NCI-H1694 (cell line): ENCODE results near the gene TUBA1C.

Experiments used
- DNase-seq: peaks from one replicate; lab custom pipeline; 2025; lab: John Stamatoyannopoulos, UW

The TUBA1C gene

DNA sequence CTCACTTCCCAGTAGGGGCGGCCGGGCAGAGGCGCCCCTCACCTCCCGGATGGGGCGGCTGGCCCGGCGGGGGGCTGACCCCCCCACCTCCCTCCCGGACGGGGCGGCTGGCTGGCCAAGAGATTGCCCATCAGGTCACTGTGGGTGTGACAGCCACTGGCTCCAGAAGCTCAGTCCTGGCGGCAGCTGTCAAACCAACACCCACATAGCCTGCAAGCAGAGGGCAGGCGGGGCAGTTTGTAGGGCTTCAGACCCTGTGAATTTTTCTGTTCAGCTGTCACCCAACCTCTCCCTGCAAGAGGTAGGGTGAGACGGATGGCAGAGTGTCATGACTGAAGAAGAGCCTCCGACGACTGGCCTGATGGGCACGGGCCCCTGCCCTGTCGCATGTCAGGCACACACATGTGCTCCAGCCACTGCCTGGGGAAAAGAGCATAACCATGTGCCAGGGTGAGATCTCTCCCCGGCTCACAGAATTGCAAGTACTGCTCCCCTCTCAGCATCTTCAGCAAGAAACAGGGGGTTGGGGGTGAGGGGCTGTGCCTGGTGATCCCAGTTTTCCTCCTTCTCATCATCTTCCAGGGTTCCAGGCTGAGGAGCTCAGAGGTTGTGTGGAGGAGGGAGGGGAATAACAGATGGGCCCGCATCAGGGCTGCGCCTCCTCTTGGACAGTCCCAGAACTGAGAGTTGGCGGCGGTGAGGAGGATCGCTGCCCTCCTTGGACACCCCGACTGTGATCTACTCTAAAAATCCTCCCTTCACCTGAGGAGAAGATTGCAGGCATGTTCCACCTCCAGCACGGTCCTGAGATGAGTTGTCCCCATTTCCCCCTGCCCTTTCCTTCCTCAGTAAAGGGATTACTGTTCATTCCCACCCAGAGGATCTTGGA is 18.9 kb downstream of the TUBA1C start:
- DNase-seq, result no peak

DNA sequence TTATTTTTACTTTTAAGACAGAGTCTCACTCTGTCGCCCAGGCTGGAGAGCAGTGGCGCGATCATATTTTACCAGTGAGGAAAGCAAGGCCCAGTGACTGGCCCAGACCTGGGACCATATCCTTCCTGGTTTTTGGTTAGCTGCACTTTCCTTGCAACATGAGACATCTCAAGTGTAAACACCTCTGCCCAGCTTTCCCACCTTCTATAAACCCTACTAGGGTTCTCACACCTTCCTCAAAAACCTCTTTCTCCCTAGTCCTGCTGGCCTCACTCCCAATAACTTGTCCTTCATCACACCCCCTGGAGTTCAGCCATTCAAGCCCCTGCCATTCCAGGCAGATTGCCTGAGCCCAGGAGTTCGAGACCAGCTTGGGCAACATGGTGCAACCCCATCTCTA is 19.8 kb downstream of the TUBA1C start:
- no peak for DNase-seq

DNA sequence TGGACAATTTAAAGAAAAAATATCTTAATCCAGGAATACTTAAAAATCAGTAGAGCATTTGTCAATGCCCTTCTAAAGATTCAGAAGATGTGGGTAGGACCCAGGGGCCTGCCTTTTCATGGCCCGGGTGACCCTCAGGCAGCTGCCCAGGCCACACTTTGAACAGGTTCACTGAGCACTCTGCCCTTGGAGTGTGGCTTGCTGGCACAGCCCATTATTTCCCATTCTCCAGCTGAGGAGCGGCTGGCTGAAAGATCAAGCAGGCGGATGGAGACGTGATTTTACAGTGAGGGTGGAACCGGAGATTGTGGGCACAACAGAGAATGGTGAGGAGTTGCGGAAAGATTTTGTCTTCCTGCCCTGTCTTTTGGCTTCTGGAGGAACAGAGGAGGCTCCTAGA is 23.0 kb downstream of the TUBA1C start:
- no peak for DNase-seq

DNA sequence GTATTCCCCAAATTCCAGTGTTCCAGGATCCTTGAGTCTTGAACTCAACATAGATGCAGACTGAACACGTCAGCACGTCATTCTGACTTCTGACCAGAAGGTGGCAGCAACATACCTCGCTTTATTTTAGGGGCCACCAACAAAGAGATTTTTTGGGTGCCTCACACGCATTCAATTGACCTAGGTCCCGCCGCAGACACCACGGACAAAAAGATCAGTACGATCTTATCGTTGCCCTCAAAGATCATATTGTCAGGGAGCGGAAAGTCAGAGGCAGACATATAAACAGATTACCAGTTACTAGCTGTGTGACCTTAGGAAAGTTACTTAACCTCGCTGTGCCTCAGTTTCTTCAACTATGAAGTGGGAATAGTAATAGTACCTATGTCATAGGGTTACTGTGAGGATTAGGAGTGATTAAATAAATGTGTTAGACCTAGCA is 23.6 kb downstream of the TUBA1C start:
- peak; percentile 34 for DNase-seq

DNA sequence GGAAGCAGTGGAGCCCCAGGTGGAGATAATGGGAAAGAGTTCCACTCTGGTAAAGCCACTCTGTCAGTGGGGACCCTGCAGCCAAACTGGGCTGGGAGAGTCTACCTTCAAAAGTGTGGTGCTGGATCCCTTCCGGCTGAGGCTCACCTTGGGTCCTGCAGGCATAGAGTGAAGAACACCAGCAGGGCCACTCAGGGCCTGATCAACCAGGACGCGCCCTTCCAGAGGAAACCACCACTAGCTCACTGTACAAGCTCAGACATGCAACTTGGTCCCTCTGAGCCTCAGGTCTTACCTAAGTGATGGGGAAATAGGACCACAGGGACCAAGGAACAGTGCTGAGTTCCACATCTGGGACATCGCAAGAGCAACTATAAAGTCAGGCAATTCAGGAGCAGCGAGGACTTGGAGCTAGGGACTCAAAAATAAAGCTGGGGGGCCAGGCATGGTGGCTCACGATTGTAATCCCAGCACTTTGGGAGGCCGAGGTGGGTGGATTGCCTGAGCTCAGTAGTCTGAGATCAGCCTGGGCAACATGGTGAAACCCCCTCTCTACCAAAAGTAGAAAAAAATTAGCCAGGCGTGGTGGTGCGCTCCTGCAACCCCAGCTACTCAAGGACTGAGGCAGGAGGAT is 24.2 kb downstream of the TUBA1C start:
- DNase-seq, result no peak

DNA sequence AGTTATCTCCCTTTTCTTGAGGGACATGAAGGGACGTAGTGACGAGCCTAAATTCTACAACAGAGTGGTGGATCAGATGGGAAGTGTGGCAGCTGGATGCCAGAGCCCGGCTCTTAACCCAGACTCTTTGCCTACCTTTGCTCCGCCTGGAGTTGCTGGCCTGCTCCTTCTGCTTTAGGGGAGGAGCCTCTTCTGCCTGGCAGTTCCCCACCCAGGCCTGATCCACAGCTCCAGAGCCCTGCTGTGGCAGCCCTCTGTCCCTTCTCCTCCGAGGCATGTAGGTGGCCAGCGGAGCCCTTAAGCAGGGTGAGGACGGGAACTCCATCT is 27.8 kb downstream of the TUBA1C start:
- peak; percentile 57 for DNase-seq

DNA sequence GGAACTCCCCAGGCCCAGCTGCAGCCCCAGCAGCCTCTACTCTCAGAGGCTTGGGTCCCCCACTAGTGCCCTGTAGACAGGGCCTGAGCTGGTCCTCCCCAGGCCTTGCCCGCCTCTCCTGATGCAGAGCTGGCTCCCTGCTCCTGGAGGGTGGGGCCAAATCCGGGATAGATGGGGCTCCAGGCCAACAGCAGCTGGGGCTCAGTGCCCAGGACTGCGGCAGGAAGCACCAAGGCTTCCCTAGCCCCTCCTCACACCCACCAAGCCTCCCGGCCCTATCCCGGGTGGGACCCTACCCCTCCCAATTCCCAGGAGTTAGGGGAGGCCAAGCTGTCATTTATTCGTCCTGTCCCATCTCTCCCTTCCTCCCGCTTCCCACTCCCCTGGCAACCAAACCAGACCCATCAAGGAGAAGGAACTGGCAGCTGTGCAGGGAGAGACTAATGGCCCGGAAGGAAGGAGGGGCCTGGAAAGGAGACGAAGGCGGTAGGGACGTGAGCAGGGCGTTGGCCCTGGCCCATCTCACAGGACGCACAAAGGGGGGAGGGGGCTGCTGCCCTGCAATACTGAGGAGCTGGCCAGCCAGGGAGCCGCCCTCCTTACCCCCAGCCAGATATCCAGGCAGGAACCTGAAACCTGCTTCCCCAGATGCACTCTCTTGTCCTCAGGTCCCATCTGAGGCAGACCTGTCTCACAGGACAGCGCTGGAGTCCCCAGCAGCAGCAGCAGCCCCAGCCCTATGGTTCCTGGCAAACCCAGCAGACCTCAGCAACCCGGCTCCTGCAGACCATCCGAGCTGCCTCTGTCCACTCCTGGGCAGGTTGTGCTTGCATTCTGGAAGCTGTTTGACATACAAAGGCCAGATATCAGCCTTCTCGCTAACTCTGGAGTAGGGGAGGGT is 28.4 kb downstream of the TUBA1C start:
- peak; percentile 93 for DNase-seq

DNA sequence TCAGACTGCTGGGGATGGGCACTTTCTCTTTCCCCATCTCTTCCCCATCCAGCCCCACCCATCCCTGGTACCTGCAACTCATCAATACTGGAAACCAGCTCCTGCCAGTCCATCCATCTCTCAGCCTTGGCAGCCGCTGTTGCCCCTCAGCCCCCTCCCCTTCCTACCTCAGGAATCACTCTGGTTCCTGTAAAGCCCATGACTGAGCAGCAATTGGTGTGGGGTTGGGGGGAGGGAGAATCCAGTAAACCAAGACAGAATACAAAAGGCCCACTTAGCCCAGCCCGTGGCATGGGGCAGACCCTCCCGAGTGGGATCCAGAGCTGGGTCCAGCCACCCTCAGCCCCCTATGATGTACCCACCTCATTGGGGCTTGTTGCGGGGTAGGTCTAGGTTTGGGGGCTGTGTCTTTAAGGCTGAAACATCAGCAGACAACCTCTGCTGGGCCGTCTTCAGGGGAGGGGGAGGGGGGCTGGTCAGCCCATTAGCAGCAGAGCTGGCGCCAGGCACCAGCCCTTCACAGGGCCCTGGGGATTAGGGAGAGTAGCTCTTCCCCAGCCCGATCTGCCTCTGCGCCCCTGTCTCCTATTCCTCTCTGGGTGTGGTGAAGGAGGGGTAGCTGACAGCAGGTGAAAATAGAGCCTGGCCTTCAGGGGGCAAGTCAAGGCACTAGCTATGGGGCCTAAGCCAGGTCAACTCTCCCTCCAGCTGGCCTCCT is 29.4 kb downstream of the TUBA1C start:
- no peak for DNase-seq

DNA sequence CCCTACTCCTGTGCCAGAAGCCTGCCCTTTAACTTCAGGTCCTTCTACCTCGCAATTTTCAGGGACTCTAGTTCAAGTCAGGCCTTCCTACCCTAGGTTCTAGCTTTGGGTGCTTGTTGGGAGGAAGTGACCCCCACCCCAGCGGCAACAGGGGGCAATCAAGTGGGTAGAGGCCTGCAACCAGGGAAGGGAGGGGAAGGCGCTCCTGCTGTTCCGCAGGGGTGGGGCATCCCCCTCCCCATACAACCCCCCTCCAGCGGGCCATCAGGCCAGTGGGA is 29.9 kb downstream of the TUBA1C start:
- DNase-seq, result no peak

DNA sequence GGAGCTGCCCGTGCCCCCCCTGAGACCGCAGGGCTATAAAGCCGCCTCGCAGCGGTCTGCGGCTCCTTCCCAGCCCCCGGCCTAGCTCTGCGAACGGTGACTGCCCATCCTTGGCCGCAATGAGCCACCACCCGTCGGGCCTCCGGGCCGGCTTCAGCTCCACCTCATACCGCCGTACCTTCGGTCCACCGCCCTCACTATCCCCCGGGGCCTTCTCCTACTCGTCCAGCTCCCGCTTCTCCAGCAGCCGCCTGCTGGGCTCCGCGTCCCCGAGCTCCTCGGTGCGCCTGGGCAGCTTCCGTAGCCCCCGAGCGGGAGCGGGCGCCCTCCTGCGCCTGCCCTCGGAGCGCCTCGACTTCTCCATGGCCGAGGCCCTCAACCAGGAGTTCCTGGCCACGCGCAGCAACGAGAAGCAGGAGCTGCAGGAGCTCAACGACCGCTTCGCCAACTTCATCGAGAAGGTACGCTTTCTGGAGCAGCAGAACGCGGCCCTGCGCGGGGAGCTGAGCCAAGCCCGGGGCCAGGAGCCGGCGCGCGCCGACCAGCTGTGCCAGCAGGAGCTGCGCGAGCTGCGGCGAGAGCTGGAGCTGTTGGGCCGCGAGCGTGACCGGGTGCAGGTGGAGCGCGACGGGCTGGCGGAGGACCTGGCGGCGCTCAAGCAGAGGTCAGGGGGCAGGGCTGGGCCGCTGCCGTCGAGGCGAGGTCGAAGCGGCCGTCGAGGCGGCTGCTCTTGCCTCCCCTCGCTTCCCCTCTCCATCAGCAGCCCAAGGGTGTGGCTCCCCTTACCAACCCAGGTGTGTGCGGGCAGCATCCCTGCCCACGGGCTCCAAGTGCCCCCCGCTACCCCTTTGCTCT is 30.4 kb downstream of the TUBA1C start, which contains the start of gene PRPH:
TSS of gene PRPH (plus strand) at position 66 of the 855 bp plus-strand sequence. CDS start at position 120, 54 bp downstream.
- DNase-seq, result no peak

DNA sequence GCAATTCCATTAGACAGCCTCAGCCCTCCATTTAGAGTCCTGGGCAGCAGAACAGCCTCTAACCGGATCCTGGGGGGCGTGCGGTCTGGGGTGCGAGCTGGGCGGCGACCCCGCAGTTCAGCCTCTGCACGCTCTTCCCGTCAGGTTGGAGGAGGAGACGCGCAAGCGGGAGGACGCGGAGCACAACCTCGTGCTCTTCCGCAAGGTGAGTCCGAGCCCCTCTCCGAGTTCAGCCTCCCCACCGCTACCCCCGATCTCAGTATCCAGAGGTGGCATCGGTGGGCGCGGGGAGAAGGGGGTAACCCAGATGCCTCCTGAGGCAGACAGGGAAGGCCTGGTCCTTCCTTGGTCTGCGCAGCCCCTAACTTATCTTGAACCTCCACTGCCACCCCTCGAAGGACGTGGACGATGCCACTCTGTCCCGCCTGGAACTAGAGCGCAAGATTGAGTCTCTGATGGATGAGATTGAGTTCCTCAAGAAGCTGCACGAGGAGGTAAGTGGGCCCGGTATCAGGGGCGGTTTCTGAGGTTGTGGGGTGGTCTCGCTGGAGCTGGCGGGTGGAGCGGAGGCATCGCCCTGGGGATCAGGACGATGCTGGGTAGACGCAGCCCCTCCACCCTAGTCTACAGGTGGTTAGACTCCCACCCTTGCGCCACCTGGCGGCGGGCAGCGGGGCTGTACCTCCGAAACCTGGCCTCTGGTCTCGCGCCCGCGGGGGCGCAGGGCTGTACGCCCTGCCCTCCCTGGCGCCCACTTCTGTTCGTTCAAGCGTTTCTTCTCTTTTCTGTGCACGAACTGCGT is 31.4 kb downstream of the TUBA1C start:
- DNase-seq, result no peak

DNA sequence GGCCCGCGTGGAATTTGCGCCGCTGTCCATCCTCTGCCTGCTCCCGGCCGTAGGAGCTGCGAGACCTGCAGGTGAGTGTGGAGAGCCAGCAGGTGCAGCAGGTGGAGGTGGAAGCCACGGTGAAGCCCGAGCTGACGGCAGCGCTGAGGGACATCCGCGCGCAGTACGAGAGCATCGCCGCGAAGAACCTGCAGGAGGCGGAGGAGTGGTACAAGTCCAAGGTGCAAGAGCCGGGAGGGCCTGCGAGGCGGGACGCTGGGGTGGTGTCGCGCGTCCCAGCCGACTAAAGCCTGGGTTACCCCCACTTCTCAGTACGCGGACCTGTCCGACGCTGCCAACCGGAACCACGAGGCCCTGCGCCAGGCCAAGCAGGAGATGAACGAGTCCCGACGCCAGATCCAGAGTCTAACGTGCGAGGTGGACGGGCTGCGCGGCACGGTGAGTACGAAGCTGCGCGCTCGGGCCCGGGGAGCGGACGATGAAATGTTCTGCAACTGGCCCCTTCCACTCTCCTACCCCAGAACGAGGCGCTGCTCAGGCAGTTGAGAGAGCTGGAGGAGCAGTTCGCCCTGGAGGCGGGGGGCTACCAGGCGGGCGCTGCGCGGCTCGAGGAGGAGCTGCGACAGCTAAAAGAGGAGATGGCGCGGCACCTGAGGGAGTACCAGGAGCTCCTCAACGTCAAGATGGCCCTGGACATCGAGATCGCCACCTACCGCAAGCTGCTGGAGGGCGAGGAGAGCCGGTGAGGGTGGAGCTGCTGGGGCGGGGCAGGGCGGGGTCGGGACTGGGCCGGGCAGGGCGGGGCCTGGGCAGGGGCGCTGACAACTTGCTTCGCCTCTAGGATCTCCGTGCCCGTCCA is 32.2 kb downstream of the TUBA1C start:
- DNase-seq, result no peak

DNA sequence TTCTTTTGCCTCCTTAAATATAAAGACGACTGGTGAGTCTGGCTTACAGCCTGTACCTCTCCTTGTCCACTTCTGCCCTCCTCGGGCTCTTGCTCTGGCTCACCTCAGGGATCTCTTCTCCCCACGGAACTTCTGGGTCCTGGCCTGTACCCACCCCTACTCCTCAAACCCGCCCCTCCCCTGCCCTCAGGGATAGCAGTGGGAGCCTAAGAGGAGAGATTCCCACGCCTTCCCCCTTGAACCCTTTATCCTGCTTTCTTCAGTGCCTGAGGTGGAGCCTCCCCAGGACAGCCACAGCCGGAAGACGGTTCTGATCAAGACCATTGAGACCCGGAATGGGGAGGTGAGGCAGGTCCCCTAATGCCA is 32.8 kb downstream of the TUBA1C start:
- DNase-seq, result no peak

DNA sequence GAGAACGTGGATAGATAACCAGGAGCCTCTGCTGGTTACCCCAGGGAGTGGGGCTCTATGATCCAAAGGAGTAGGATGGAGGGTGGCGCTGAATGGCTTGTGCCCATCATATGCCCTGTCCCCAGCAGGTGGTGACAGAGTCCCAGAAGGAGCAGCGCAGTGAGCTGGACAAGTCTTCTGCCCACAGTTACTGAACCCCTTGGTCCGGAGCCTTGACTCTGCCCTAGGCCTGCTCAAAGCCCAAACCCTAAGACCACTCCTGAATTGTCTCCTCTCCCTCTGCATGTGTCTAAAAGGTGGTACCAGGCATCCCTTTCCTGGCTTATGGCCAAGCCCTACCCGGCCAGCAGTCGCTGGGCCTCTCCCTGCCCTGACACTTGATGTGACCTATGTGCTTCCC is 33.3 kb downstream of the TUBA1C start:
- DNase-seq, result no peak

DNA sequence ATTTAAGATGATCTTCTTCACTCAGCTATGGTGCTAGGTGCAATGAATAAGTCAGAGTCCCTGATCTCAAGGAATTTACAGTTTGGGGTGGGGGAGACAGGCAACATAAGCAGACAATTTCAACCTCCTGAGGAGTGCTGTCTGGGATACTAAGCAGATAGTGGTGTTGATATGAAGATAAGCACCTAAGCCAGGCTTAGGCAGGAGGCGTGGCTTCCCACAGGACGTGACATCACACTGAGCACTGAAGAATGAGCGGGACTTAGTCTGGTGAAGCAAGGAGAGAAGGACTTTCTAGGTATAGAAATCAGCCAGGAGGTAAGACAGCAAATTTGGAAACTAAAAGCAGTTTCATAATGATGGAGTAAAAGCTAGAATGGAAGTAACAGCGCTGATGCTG is 36.9 kb downstream of the TUBA1C start:
- DNase-seq, result no peak

DNA sequence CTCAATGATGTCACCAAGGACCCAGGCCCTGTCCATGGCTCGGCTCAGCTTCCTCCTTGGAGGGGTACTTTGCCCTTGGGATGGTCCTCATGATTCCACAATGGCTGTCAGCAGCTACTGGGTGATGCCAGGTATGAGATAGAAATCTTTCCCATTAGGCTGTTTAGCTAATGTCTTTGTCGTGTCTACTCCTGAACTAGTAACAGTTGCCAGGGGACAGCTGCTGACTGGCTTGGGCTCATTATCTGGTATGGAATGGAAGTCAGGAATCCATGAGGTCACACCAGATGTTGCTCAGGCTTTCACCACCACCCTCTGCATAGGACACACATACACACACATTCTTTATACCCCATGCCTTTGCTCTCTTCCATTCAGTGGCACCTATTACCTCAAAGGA is 39.3 kb downstream of the TUBA1C start:
- DNase-seq, result no peak

DNA sequence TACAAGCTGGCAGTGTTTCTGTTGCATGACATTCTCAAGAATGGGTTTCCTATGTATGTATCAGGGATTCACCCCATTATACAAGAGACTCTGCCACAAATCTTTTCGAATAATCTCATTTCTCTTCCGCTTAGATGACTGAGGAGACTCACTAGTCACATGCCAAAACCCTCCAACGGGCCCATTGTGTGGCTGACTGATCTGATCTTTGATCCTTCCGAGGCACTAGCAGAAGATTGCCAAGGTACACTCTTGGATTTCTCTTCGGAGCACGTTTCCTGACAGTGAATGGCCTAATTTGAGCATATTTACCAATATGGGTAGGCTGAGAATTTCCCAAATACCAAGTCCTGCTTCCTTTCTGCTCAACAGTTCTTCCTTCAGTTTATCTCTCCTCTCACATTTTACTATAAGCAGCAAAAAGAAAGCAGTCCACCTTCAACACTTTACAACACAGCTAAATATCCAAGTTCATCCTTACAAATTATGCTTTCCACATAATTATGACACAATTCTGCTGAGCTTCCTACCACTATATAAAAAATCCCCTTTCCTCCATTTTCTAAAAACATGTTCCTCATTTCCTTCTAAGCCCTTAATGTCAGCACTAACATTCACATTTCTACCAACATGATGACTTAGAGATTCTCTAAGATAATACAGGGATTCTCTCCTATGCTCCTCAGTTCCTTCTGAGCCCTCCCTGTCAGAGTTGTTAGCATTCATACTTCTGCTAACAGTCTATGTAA is 41.1 kb downstream of the TUBA1C start:
- DNase-seq, result no peak

DNA sequence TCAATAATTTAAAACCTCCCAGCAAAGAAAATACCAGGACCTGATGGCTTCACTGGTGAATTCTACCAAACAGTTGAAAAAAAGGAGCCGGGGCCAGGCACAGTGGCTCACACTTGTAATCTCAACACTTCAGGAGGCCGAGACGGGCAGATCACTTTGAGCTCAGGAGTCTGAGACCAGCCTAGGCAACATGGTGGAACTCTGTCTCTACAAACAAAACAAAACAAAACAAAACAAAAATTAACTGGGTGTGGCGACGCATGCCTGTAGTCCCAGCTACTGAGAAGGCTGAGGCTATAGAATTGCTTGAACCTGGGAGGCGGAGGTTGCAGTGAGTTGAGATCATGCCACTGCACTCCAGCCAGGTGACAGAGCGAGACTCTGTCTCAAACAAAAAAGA is 44.5 kb downstream of the TUBA1C start:
- no peak for DNase-seq
